ENCODE measurements around the gene HDAC7.

- TF ChIP-seq, protein P1, sequence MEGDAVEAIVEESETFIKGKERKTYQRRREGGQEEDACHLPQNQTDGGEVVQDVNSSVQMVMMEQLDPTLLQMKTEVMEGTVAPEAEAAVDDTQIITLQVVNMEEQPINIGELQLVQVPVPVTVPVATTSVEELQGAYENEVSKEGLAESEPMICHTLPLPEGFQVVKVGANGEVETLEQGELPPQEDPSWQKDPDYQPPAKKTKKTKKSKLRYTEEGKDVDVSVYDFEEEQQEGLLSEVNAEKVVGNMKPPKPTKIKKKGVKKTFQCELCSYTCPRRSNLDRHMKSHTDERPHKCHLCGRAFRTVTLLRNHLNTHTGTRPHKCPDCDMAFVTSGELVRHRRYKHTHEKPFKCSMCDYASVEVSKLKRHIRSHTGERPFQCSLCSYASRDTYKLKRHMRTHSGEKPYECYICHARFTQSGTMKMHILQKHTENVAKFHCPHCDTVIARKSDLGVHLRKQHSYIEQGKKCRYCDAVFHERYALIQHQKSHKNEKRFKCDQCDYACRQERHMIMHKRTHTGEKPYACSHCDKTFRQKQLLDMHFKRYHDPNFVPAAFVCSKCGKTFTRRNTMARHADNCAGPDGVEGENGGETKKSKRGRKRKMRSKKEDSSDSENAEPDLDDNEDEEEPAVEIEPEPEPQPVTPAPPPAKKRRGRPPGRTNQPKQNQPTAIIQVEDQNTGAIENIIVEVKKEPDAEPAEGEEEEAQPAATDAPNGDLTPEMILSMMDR (conservative IDR thresholded peaks at IDR 0.05; ENCODE audit: low read depth, low read length), result no peak
- no peak for TF ChIP-seq EZH2 (IDR thresholded peaks at IDR 0.05; ENCODE audit: low read length, unreplicated experiment)
- no peak for TF ChIP-seq EZH2phosphoT487 (IDR thresholded peaks at IDR 0.05; ENCODE audit: borderline replicate concordance, low read length)
These were observed 50.2 kb downstream of the HDAC7 start for GRCh38 chr12:47769234-47770085.

Data from PC-3 (cell line).